Uterine smooth muscle cell (primary cell): ENCODE results near the gene PEX10. TPM values are rescaled to one million over a fixed set of nuclear protein-coding genes. Genes with fewer than 3 reads are reported as not detected.

ENCODE experiments used
- total RNA-seq: library from RNA; depleted of rRNA; stranded (reverse); fragments of >200 nt; gene quantifications from 2 replicates; pipeline ENCODE4 v1.2.3, GENCODE V29; 2014

PEX10 gene
- total RNA-seq: 38.4 and 42.6 TPM in 2 replicates

GRCh38 chr1:2412395-2412772 is at the start of gene PEX10:
PEX10 (minus strand) TSS chr1:2412564; CDS start chr1:2412502, 62 bp downstream.

DNA sequence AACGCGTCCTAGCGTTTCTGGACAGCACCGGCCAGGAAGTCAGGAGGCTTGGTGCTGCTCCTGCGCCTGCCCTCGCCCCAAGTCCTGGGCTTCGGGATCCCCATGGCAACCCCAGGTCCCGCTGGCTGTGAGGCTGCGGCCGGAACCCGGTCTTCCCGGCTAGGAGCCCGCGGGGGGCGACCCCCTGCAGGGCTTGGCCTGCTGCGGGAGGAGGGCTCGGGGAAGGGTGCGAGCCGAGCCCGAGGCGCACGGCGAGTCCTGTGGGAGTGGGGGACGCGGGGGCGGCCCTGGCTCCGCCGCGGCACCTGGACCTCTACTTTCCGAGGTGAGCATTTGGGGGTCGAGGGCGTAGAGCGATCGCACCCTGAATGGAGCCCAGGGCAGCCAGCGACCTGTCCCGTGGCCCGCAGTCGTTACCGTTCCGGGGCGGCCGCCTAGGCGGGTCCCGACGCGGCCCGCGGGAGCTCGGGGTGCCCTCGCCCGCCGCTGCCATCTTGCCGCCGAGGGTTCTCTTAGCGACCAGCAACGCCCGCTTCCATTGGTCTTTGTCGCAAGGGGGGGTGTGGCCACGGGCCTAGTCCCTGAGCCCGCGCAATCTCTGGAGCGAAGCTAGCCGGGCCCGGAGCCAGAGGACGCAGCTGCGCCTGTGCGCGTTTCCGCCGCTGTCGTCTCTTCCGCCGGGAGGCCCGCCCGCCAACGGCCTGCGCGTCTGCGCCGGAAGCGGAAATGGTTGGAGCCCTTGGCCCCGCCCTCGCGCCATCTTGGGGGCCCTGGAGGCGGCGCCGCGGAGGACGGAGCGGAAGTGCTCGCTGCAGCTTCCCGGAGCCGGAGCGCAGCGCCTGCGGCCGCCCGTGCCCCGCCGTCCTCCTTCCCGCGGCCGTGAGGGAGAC is 21.1 kb downstream of the PEX10 start, which contains the start of the genes MORN1 and RER1:
Gene MORN1, minus strand, starts transcription at position 514 of the 890 bp plus-strand sequence. Its CDS starts 21 bp downstream, at position 493.
Gene RER1, plus strand, starts transcription at position 801 of the 890 bp plus-strand sequence. CDS start 3,950 bp downstream, outside the sequence.

Other genes with a start within 250 kb of the PEX10 start
- 16.7 and 23.2 TPM in 2 replicates for gene FAAP20, start 217.8 kb downstream of the PEX10 start, total RNA-seq
- 19.9 and 21.7 TPM in 2 replicates for gene SKI, start 184.2 kb downstream of the PEX10 start, total RNA-seq
- 13.7 and 19.6 TPM in 2 replicates for gene MORN1, start 21.0 kb downstream of the PEX10 start, total RNA-seq
- gene RER1, start 20.7 kb downstream of the PEX10 start, total RNA-seq: 89.7 and 98.1 TPM in 2 replicates
- 0.11 and 0.12 TPM in 2 replicates for gene PLCH2, start 63.7 kb upstream of the PEX10 start, total RNA-seq
- 28.1 and 33.4 TPM in 2 replicates for gene PANK4, start 114.0 kb upstream of the PEX10 start, total RNA-seq
- not detected in 2 replicates for gene HES5, start 117.7 kb upstream of the PEX10 start, total RNA-seq
- 16.5 and 35.4 TPM in 2 replicates for gene TNFRSF14, start 143.8 kb upstream of the PEX10 start, total RNA-seq
- 11.7 and 13.4 TPM in 2 replicates for gene PRXL2B, start 174.2 kb upstream of the PEX10 start, total RNA-seq
- gene MMEL1, start 220.5 kb upstream of the PEX10 start, total RNA-seq: 0.22 TPM in 1 of 2 replicates, not detected in the other